Stimulated activated CD8-positive, alpha-beta memory T cell treated with anti-CD3 and anti-CD28 coated beads, Interleukin-15, amount 100 ng/mL, for 1 hour (primary cell): ENCODE measurements around the gene ETFDH.
"Not testable (repeated sequence)": the region's sequence is repeated elsewhere in the genome, so short reads cannot be mapped to it uniquely, and the experiment has no call there.

Experiments used
- DNase-seq: peaks from one replicate; pipeline ENCODE4 v3.0.0-alpha.2; 2020; ENCODE audit warnings: low read depth

ETFDH gene

DNA sequence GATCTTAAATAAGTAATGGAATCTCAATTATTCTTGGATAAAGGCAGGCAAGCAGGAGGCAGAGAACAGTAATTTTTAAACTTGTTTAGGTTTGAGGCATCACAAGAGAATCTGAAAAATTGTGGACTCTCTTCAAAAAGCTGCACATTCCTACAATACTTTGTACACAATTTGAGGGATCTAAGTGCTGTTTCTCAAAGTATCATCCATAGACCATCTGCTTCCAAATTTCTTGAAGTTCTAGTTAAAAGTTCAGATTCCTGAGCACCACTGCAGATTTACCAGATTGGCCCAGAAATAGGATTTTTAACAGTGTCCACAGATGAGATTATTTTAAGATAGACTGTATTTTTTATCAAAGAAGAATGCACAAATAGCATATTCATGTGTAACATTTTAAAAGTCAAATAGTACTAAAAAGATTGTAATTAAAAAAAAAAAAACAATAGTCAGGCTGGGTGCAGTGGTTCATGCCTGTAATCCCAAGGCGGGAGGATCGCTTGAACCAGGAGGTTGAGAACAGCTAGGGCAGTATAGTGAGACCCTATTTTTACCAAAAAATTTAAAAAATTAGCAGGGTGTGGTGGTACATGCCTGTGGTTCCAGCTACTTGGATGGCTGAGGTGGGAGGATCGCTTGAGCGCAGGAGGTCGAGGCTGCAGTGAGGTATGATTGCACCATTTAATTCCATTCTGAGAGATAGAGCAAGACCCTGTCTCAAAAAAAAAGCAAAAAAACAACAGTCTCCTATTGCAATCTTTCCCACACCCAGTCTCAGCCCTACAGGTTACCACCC lies 82.5 kb downstream of the ETFDH start:
- no peak for DNase-seq

DNA sequence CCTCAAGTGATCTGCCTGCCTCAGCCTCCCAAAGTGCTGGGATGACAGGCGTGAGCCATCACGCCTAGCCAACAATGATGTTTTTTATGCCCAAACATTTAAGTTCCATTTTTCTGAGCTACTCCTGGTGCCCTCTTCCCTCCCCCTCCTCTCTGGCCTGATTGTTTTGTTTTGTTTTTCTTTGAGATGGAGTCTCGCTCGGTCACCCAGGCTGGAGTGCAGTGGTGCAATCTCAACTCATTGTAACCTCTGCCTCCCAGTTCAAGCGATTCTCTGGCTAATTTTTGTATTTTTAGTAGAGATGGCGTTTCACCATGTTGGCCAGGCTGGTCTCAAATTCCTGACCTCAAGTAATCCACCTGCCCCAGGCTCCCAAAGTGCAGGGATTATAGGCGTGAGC lies 83.7 kb downstream of the ETFDH start:
- not testable (repeated sequence) for DNase-seq

DNA sequence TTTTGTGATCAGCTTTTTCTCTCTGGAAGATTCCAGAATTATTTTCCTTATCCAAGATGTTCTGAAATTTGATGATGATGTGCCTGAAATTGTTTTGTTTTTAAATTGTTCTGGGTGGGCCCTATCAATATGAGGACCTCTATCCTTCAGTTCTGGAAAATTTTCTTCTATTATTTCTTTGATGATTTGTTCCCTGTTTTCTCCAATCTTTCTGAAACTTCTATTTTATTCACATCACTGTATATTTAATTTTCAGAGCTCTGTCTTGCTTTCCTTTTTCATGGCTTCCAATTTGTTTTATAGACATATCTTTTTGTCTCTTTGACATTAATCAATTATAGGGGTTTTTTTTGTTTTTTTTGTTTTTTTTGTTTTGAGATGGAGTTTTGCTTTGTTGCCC lies 84.5 kb downstream of the ETFDH start:
- no peak for DNase-seq

DNA sequence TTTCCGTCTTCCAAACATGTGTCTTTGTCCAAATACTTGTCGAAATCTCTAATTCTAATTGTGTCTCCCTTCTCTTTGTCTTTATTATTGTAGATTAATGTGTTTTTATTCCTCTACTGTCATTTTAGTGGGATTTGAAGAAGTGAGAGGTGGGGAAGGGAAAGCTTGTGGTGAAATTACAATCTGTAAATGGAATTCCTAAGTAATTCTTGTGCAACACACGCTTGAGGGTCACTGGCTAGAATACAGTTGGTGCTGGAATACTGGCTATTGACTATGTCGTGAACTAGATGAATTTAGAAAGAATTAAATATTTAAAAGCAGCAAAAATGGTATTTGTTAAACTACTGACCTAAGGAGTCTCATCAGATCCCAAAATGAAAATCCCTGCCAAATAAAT lies 86.0 kb downstream of the ETFDH start:
- DNase-seq = no peak

DNA sequence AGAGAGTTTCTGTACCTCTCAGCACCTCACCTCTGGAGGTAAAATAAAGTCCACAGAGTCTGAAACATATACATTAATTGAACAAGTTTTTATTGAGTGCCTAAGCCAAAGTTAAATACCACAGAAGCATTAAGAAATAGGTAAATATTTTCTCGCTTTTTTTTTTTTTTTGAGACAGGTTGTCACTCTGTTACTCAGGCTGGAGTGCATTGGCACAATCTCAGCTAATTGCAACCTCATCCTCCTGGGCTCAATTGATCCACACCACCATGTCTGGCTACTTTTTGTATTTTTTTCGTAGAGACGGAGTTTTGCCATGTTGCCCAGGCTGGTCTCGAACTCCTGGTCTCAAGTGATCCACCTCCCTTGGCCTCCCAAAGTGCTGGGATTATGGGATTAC lies 86.6 kb downstream of the ETFDH start:
- no peak for DNase-seq
